ENCODE results near the gene WNT3. TPM values are rescaled to one million over a fixed set of nuclear protein-coding genes. Genes with fewer than 3 reads are reported as not detected.

Gene WNT3
- total and polyA plus RNA-seq, 2 of the 8 experiments (the other 6 are each of a cell fraction or from before 2014, with no cell fraction given): 0.56 to 2.0 TPM

- no peak for TF ChIP-seq KDM1A (IDR thresholded peaks at IDR 0.05; ENCODE audit: borderline replicate concordance, low read length)
- no peak for TF ChIP-seq JUN (IDR thresholded peaks at IDR 0.05; ENCODE audit: low read depth, low read length)
Observed at GRCh38 chr17:46770818-46771560, 47.5 kb downstream of the WNT3 start (continued).

All from H1 (cell line).